ENCODE measurements around the gene RNF151. TPM values are rescaled to one million over a fixed set of nuclear protein-coding genes. Genes with fewer than 3 reads are reported as not detected.

The RNF151 gene
- total and polyA plus RNA-seq, 2 of the 13 experiments (the other 11 are each of a cell fraction or from before 2014, with no cell fraction given): not detected

DNA sequence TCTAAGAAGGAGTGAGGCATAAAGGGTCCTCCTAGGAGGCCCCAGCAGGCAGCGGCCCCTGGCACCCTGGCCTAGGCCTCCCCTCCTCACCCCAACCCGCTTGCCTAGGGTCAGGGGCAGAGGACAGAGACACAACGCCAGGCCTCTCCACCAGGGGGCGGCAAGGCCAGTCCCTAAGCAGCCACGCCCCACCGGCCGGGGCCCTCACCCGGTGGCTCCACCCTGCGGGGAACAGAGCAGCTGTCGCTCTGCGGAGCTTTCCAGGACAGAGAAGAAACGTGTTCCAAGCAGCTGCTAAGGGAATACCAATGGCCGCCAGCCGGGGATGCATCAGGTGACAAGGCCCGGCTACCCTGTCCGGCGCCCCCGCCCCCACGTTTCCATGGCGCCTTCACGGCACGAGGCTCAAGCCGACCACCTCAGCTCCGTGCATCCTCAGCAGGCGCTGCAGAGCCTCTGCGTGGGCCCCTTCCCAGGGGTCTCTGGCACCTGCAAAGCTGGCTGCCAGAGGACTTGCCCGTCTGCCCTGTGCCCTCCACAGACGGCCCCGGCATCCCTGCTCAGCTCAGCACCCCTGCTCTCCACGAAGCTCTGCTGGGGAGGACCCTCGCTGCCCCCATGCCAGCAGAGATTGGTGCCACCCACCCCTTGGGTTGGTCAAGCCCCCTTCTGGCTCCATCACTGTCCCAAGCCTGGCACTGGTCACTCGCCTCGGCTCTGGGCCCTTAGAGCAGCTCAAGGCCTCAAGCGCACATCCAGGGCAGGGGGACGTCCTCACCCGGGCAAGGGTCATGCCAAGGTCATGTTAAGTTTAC lies 37.4 kb downstream of the RNF151 start (continued):
- TF ChIP-seq SMARCC2 (IDR thresholded peaks at IDR 0.05): no peak
- no peak for TF ChIP-seq NFYB (CRISPR knock-in tag; IDR thresholded peaks at IDR 0.05)
- no peak for TF ChIP-seq ZNF749 (CRISPR knock-in tag; IDR thresholded peaks at IDR 0.05; ENCODE audit: borderline replicate concordance)
- TF ChIP-seq, protein P1, sequence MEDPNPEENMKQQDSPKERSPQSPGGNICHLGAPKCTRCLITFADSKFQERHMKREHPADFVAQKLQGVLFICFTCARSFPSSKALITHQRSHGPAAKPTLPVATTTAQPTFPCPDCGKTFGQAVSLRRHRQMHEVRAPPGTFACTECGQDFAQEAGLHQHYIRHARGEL (CRISPR knock-in tag; IDR thresholded peaks at IDR 0.05): no peak
- no peak for TF ChIP-seq PLRG1 (conservative IDR thresholded peaks at IDR 0.05)
- TF ChIP-seq, protein P2, sequence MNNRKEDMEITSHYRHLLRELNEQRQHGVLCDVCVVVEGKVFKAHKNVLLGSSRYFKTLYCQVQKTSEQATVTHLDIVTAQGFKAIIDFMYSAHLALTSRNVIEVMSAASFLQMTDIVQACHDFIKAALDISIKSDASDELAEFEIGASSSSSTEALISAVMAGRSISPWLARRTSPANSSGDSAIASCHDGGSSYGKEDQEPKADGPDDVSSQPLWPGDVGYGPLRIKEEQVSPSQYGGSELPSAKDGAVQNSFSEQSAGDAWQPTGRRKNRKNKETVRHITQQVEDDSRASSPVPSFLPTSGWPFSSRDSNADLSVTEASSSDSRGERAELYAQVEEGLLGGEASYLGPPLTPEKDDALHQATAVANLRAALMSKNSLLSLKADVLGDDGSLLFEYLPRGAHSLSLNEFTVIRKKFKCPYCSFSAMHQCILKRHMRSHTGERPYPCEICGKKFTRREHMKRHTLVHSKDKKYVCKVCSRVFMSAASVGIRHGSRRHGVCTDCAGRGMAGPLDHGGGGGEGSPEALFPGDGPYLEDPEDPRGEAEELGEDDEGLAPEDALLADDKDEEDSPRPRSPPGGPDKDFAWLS (CRISPR knock-in tag; IDR thresholded peaks at IDR 0.05; ENCODE audit: borderline replicate concordance): no peak
- TF ChIP-seq, protein P3, sequence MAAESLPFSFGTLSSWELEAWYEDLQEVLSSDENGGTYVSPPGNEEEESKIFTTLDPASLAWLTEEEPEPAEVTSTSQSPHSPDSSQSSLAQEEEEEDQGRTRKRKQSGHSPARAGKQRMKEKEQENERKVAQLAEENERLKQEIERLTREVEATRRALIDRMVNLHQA (CRISPR knock-in tag; IDR thresholded peaks at IDR 0.05): no peak
- peak; percentile 68; the same call in 1 of the 2 replicates for TF ChIP-seq KDM4B (CRISPR knock-in tag; IDR thresholded peaks at IDR 0.05)
- TF ChIP-seq ZNF713 (CRISPR knock-in tag; IDR thresholded peaks at IDR 0.05): no peak
- peak; percentile 61; the same call in 1 of the 2 replicates for TF ChIP-seq BHLHE40 (IDR thresholded peaks at IDR 0.05; ENCODE audit: low read length)
- TF ChIP-seq ZNF235 (CRISPR knock-in tag; IDR thresholded peaks at IDR 0.05; ENCODE audit: borderline replicate concordance): no peak
- TF ChIP-seq ZNF577 (CRISPR knock-in tag; IDR thresholded peaks at IDR 0.05; ENCODE audit: borderline replicate concordance, low read depth): no peak
- TF ChIP-seq, protein P4, sequence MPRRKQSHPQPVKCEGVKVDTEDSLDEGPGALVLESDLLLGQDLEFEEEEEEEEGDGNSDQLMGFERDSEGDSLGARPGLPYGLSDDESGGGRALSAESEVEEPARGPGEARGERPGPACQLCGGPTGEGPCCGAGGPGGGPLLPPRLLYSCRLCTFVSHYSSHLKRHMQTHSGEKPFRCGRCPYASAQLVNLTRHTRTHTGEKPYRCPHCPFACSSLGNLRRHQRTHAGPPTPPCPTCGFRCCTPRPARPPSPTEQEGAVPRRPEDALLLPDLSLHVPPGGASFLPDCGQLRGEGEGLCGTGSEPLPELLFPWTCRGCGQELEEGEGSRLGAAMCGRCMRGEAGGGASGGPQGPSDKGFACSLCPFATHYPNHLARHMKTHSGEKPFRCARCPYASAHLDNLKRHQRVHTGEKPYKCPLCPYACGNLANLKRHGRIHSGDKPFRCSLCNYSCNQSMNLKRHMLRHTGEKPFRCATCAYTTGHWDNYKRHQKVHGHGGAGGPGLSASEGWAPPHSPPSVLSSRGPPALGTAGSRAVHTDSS (CRISPR knock-in tag; conservative IDR thresholded peaks at IDR 0.05): no peak
- peak; percentile 46; the same call in 1 of the 2 replicates for TF ChIP-seq TBX2 (CRISPR knock-in tag; IDR thresholded peaks at IDR 0.05; ENCODE audit: borderline replicate concordance)
- TF ChIP-seq KLF13 (CRISPR knock-in tag; IDR thresholded peaks at IDR 0.05): no peak
- no peak for TF ChIP-seq CBX2 (IDR thresholded peaks at IDR 0.05; ENCODE audit: low read depth, low read length)
- no peak for TF ChIP-seq CBX2 (CRISPR knock-in tag; IDR thresholded peaks at IDR 0.05; ENCODE audit: low read depth)
- TF ChIP-seq ZNF850 (CRISPR knock-in tag; conservative IDR thresholded peaks at IDR 0.05): no peak
- peak; percentile 71 for TF ChIP-seq ERF (CRISPR knock-in tag; IDR thresholded peaks at IDR 0.05)
- TF ChIP-seq RBFOX2 (IDR thresholded peaks at IDR 0.05; ENCODE audit: low read depth, low read length): peak; percentile 61
- no peak for TF ChIP-seq KDM6A (CRISPR knock-in tag; IDR thresholded peaks at IDR 0.05; ENCODE audit: low read depth)
- TF ChIP-seq, protein P5, sequence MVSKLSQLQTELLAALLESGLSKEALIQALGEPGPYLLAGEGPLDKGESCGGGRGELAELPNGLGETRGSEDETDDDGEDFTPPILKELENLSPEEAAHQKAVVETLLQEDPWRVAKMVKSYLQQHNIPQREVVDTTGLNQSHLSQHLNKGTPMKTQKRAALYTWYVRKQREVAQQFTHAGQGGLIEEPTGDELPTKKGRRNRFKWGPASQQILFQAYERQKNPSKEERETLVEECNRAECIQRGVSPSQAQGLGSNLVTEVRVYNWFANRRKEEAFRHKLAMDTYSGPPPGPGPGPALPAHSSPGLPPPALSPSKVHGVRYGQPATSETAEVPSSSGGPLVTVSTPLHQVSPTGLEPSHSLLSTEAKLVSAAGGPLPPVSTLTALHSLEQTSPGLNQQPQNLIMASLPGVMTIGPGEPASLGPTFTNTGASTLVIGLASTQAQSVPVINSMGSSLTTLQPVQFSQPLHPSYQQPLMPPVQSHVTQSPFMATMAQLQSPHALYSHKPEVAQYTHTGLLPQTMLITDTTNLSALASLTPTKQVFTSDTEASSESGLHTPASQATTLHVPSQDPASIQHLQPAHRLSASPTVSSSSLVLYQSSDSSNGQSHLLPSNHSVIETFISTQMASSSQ (IDR thresholded peaks at IDR 0.05; ENCODE audit: low read depth): no peak
- TF ChIP-seq, protein P5 (CRISPR knock-in tag; IDR thresholded peaks at IDR 0.05; ENCODE audit: borderline replicate concordance): no peak

Measured in HepG2 (cell line).